Parathyroid adenoma (tissue), 2 donors: ENCODE data around the gene CADM2.

Source experiments
- H2AFZ ChIP-seq: fragments of 300-600 bp; sonication (generic); one replicate; pipeline ENCODE4 v1.7.0; 2017; ENCODE audit warnings: antibody characterized with exemption, mild to moderate bottlenecking
- H3K27ac ChIP-seq: fragments of 300-600 bp; sonication (generic); one replicate; pipeline ENCODE4 v1.7.0; 2017
- H3K27me3 ChIP-seq: fragments of 300-600 bp; sonication (generic); one replicate; pipeline ENCODE4 v1.7.0; 2017; ENCODE audit warnings: low read length; ENCODE audit not compliant: control insufficient read depth, insufficient read depth
- H3K36me3 ChIP-seq: fragments of 300-600 bp; sonication (generic); one replicate; pipeline ENCODE4 v1.7.0; 2017; ENCODE audit warnings: low read length; ENCODE audit not compliant: control insufficient read depth, insufficient read depth
- H3K4me1 ChIP-seq: fragments of 300-600 bp; sonication (generic); one replicate; pipeline ENCODE4 v1.7.0; 2017; ENCODE audit warnings: control low read depth
- H3K4me2 ChIP-seq: fragments of 300-600 bp; sonication (generic); one replicate; pipeline ENCODE4 v1.7.0; 2017; ENCODE audit warnings: low read length
- H3K4me3 ChIP-seq: fragments of 300-600 bp; sonication (generic); one replicate; pipeline ENCODE4 v1.7.0; 2017; ENCODE audit warnings: low read depth, low read length
- H3K79me2 ChIP-seq: fragments of 300-600 bp; sonication (generic); one replicate; pipeline ENCODE4 v1.7.0; 2017; ENCODE audit warnings: control low read depth
- H3K9ac ChIP-seq: fragments of 300-600 bp; sonication (generic); one replicate; pipeline ENCODE4 v1.7.0; 2017; ENCODE audit warnings: mild to moderate bottlenecking
- H3K9me3 ChIP-seq: fragments of 300-600 bp; sonication (generic); one replicate; pipeline ENCODE4 v1.7.0; 2017; ENCODE audit warnings: low read length; ENCODE audit not compliant: control insufficient read depth
- TF ChIP-seq, protein P1 (sequence below): fragments of 300-600 bp; sonication (generic); IDR thresholded peaks from one replicate; pipeline ENCODE4 v1.7.0; 2017; ENCODE audit warnings: antibody characterized with exemption, mild to moderate bottlenecking
- donor health status: primary hyperparathyroidism.

The CADM2 gene

GRCh38 chr3:86109434-86109833 is 1150.6 kb downstream of the CADM2 start:
- Histone ChIP-seq H3K4me1 (no peaks in the 10 kb centered on the region), H3K27ac (no peak overlapping the region), H3K4me2 (no peak overlapping the region), H3K4me3 (no peak overlapping the region), H3K27me3 (no peaks in the 10 kb centered on the region), H3K79me2 (no peaks in the 10 kb centered on the region), H3K36me3 (no peaks in the 10 kb centered on the region), H3K9ac (no peak overlapping the region), H3K9me3 (peaks cover 4% of the 10 kb centered on the region), H2AFZ (no peak overlapping the region)
- TF ChIP-seq, protein P1, sequence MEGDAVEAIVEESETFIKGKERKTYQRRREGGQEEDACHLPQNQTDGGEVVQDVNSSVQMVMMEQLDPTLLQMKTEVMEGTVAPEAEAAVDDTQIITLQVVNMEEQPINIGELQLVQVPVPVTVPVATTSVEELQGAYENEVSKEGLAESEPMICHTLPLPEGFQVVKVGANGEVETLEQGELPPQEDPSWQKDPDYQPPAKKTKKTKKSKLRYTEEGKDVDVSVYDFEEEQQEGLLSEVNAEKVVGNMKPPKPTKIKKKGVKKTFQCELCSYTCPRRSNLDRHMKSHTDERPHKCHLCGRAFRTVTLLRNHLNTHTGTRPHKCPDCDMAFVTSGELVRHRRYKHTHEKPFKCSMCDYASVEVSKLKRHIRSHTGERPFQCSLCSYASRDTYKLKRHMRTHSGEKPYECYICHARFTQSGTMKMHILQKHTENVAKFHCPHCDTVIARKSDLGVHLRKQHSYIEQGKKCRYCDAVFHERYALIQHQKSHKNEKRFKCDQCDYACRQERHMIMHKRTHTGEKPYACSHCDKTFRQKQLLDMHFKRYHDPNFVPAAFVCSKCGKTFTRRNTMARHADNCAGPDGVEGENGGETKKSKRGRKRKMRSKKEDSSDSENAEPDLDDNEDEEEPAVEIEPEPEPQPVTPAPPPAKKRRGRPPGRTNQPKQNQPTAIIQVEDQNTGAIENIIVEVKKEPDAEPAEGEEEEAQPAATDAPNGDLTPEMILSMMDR, result no peak
